ENCODE data around the gene GSN.

DNA sequence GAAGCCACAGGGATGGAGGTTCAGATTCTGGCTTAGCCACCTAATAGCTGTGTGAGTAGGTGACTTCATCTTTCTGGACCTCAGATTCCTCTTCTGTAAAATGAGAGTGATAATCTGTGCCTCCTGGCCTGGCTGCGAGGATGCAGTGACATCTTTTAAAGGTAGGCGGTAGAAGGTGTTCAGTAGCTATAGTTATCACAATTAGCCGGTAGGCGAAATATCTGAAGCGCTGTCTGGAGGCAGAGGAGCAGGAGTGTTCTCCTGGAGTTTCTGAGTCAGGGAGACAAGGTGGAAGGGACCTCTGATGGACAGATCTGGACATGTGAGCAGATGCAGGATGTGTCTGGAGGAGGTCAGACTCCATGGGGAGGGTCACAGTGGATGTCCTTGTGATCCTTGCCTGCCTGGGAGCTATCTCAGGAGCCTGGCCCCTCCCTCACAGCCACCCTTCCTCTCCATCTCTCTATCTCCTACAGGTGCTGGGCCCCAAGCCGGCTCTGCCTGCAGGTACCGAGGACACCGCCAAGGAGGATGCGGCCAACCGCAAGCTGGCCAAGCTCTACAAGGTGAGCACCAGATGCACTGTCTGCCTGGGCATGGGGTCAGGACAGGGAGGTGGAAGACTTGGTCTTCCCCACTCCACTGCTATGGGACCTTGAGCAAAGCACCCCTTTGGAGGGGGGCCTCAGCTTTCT lies 45.6 kb downstream of the GSN start:
- TF ChIP-seq, protein P1, sequence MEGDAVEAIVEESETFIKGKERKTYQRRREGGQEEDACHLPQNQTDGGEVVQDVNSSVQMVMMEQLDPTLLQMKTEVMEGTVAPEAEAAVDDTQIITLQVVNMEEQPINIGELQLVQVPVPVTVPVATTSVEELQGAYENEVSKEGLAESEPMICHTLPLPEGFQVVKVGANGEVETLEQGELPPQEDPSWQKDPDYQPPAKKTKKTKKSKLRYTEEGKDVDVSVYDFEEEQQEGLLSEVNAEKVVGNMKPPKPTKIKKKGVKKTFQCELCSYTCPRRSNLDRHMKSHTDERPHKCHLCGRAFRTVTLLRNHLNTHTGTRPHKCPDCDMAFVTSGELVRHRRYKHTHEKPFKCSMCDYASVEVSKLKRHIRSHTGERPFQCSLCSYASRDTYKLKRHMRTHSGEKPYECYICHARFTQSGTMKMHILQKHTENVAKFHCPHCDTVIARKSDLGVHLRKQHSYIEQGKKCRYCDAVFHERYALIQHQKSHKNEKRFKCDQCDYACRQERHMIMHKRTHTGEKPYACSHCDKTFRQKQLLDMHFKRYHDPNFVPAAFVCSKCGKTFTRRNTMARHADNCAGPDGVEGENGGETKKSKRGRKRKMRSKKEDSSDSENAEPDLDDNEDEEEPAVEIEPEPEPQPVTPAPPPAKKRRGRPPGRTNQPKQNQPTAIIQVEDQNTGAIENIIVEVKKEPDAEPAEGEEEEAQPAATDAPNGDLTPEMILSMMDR (conservative IDR thresholded peaks at IDR 0.05; ENCODE audit: low read length) = no peak
- TF ChIP-seq EZH2phosphoT487 (IDR thresholded peaks at IDR 0.05; ENCODE audit: borderline replicate concordance) = no peak
